Panc1 (cell line): ENCODE measurements around the gene DIP2C. TPM values are rescaled to one million over a fixed set of nuclear protein-coding genes. Genes with fewer than 3 reads are reported as not detected.

ENCODE experiments used
- ATAC-seq: fragments of 200-7000 bp; cut with Tn5 transposase; 2 replicates; pipeline ENCODE4 v1.9.1; 2020; ENCODE audit warnings: mild to moderate bottlenecking, moderate library complexity
- BruUV-seq: library from RNA; stranded (reverse); fragments of 400-500 nt; replicated peaks from 2 replicates; lab custom pipeline; 2021; lab: Mats Ljungman, UMichigan
- CTCF ChIA-PET: fragments of 300-600 bp; sonication (Branson Sonifier 250); formaldehyde crosslinking; loops from one replicate; lab custom pipeline; 2022; ENCODE audit warnings: antibody characterized with exemption; lab: Charles Lee
- POLR2A ChIA-PET: fragments of 300-600 bp; sonication (Branson Sonifier 250); formaldehyde crosslinking; loops from one replicate; lab custom pipeline; 2022; ENCODE audit warnings: antibody characterized with exemption; lab: Charles Lee
- DNase-seq: peaks from one replicate; pipeline ENCODE4 v3.0.0-alpha.2; 2010; ENCODE audit warnings: low read depth, low spot score
- H3K27ac ChIP-seq: 2 replicates; pipeline ENCODE4 v1.5.1; 2011; ENCODE audit warnings: mild to moderate bottlenecking, low read length, inconsistent platforms
- H3K27me3 ChIP-seq: fragments of 200-500 bp; sonication (Bioruptor generic); 2 replicates; pipeline ENCODE4 v1.6.0; 2014; ENCODE audit warnings: low read length, inconsistent platforms; ENCODE audit not compliant: control insufficient read depth, insufficient read depth
- H3K36me3 ChIP-seq: fragments of 200-500 bp; sonication (Bioruptor generic); 2 replicates; pipeline ENCODE4 v1.5.1; 2014; ENCODE audit warnings: inconsistent platforms, mild to moderate bottlenecking, low read length, moderate library complexity; ENCODE audit not compliant: control insufficient read depth, insufficient read depth
- H3K4me1 ChIP-seq: 2 replicates; pipeline ENCODE4 v1.5.1; 2011; ENCODE audit warnings: inconsistent platforms, mild to moderate bottlenecking, low read length, moderate library complexity; ENCODE audit not compliant: control insufficient read depth, insufficient read depth
- H3K4me3 ChIP-seq, 2 experiments: 2 replicates each; pipeline ENCODE4 v1.5.1; 2011 to 2012; ENCODE audit warnings: low read depth in 2 of 2, low read length in 2 of 2, mild to moderate bottlenecking in 2 of 2, inconsistent platforms in 1 of 2, moderate library complexity in 1 of 2
- H3K9me3 ChIP-seq: fragments of 200-500 bp; sonication (Bioruptor generic); 2 replicates; pipeline ENCODE4 v1.5.1; 2014; ENCODE audit warnings: low read depth, mild to moderate bottlenecking, inconsistent platforms, low read length, moderate library complexity; ENCODE audit not compliant: control insufficient read depth, insufficient read depth
- POLR2AphosphoS5 ChIP-seq: IDR thresholded peaks from 2 replicates; pipeline ENCODE4 v1.6.1; 2012; ENCODE audit warnings: mild to moderate bottlenecking, low read depth, low read length, moderate library complexity
- SIN3A ChIP-seq: IDR thresholded peaks from 2 replicates; pipeline ENCODE4 v1.6.1; 2012; ENCODE audit warnings: low read depth, mild to moderate bottlenecking, low read length, moderate library complexity, borderline replicate concordance; ENCODE audit not compliant: insufficient read depth
- TCF7L2 ChIP-seq: IDR thresholded peaks from 2 replicates; pipeline ENCODE4 v1.6.1; 2011; ENCODE audit warnings: mild to moderate bottlenecking, low read depth, low read length, inconsistent platforms
- in situ Hi-C: cut with HindIII; loops from 2 replicates; pipeline ENCODE4 v1.10.0; 2016; ENCODE audit warnings: low sequenced_read_pairs, low pct_unique_long_range_greater_than_20kb
- intact Hi-C: fragments of 100-400 bp; cut with micrococcal nuclease; formaldehyde crosslinking; loops from one replicate; pipeline ENCODE4 v1.10.0; 2022; ENCODE audit not compliant: unreplicated experiment
- total RNA-seq: library from RNA; stranded (reverse); gene quantifications from one replicate; pipeline ENCODE4 v1.2.1, GENCODE V29; 2021; ENCODE audit not compliant: unreplicated experiment
- TF ChIP-seq, protein P1 (sequence below), 2 experiments: IDR thresholded peaks; 2 replicates each; pipeline ENCODE4 v1.6.1; 2011 to 2012; ENCODE audit warnings: low read depth in 2 of 2, control low read depth in 1 of 2, low read length in 1 of 2, mild to moderate bottlenecking in 1 of 2, moderate library complexity in 1 of 2; ENCODE audit not compliant: insufficient read depth in 1 of 2
- TF ChIP-seq, protein P2 (sequence below): fragments of 450-650 bp; IDR thresholded peaks from 2 replicates; pipeline ENCODE4 v1.5.1; 2017; ENCODE audit warnings: mild to moderate bottlenecking

The DIP2C gene
- total RNA-seq, 1 experiment from 2014 or later: 13.2 TPM

DNA sequence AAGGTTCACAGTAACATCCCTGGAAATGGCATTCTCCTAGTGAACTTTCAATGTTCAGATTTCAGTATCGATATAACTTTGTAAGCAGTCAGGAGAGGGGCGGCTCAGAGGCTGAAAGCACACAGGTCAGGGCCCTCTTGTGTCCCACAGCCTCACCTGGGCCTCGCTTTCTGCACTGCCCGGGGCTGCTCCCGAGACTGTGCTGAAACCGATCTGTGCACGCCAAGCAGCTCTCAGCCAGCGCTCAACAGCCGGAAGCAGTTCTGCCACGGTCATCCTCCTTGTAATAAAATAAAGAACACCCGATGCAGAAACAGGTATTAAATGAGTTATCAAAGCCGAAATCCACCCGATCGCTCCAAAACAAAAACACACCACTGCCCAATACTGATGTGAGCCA, 106.0 kb downstream of the DIP2C start:
- in situ Hi-C loops: no loop called here

DNA sequence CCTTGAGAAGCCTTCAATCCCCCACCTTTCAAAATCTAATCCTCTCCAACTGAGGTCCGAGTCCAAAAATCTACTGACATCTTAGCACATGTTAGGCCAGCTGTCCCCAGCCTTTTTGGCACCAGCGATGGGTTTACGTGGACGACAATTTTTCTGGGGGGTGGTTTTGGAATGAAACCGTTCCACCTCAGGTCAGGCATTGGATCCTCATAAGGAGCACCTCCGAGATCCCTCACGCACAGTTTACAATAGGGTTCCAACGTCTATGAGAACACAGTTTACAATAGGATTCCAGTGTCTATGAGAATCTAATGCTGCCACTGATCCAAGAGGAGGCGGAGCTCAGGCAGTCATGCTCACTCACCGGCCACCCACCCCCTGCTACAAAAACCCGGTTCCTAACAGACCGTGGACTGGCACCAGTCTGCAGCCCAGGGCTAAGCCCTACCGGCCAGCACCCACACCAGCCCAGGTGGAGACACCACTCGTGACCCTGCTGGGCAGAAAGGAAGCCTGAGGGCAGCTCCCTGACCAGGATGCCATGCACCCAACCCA, 107.6 kb downstream of the DIP2C start:
- Histone ChIP-seq H3K36me3 (no peaks in the 10 kb centered on the region), H3K27ac (no peak overlapping the region), H3K4me3 (no peak overlapping the region), H3K9me3 (no peaks in the 10 kb centered on the region), H3K4me1 (no peaks in the 10 kb centered on the region), H3K27me3 (no peaks in the 10 kb centered on the region)
- DNase-seq (no peak), ATAC-seq (no peak)
- no TSS peak for BruUV-seq
- ChIA-PET CTCF (no interaction called here), POLR2A (no interaction called here)
- intact Hi-C loops (no loop called here), in situ Hi-C loops (no loop called here)
- TF ChIP-seq, protein P1, sequence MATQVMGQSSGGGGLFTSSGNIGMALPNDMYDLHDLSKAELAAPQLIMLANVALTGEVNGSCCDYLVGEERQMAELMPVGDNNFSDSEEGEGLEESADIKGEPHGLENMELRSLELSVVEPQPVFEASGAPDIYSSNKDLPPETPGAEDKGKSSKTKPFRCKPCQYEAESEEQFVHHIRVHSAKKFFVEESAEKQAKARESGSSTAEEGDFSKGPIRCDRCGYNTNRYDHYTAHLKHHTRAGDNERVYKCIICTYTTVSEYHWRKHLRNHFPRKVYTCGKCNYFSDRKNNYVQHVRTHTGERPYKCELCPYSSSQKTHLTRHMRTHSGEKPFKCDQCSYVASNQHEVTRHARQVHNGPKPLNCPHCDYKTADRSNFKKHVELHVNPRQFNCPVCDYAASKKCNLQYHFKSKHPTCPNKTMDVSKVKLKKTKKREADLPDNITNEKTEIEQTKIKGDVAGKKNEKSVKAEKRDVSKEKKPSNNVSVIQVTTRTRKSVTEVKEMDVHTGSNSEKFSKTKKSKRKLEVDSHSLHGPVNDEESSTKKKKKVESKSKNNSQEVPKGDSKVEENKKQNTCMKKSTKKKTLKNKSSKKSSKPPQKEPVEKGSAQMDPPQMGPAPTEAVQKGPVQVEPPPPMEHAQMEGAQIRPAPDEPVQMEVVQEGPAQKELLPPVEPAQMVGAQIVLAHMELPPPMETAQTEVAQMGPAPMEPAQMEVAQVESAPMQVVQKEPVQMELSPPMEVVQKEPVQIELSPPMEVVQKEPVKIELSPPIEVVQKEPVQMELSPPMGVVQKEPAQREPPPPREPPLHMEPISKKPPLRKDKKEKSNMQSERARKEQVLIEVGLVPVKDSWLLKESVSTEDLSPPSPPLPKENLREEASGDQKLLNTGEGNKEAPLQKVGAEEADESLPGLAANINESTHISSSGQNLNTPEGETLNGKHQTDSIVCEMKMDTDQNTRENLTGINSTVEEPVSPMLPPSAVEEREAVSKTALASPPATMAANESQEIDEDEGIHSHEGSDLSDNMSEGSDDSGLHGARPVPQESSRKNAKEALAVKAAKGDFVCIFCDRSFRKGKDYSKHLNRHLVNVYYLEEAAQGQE (IDR thresholded peaks at IDR 0.05; ENCODE audit: insufficient read depth in 1 of 2, low read depth in 2 of 2, low read length in 1 of 2): no peak
- TF ChIP-seq SIN3A (no peak), POLR2AphosphoS5 (no peak), TCF7L2 (no peak)
- TF ChIP-seq, protein P2, sequence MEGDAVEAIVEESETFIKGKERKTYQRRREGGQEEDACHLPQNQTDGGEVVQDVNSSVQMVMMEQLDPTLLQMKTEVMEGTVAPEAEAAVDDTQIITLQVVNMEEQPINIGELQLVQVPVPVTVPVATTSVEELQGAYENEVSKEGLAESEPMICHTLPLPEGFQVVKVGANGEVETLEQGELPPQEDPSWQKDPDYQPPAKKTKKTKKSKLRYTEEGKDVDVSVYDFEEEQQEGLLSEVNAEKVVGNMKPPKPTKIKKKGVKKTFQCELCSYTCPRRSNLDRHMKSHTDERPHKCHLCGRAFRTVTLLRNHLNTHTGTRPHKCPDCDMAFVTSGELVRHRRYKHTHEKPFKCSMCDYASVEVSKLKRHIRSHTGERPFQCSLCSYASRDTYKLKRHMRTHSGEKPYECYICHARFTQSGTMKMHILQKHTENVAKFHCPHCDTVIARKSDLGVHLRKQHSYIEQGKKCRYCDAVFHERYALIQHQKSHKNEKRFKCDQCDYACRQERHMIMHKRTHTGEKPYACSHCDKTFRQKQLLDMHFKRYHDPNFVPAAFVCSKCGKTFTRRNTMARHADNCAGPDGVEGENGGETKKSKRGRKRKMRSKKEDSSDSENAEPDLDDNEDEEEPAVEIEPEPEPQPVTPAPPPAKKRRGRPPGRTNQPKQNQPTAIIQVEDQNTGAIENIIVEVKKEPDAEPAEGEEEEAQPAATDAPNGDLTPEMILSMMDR: no peak

More for the DNA sequence above, 106.0 kb downstream of the DIP2C start:
- no peak overlapping the region for H3K27ac ChIP-seq
- TF ChIP-seq, protein P1 (IDR thresholded peaks at IDR 0.05; ENCODE audit: insufficient read depth in 1 of 2, low read depth in 2 of 2, low read length in 1 of 2): no peak
- TF ChIP-seq POLR2AphosphoS5: no peak
- TF ChIP-seq TCF7L2: no peak
- TF ChIP-seq, protein P2: no peak
- TF ChIP-seq SIN3A: no peak
- ATAC-seq (no peak), DNase-seq (no peak)
- no peaks in the 10 kb centered on the region for H3K4me1 ChIP-seq
- intact Hi-C loops: no loop called here
- ChIA-PET CTCF (no interaction called here), POLR2A (no interaction called here)
- H3K9me3 ChIP-seq: no peaks in the 10 kb centered on the region
- H3K4me3 ChIP-seq: no peak overlapping the region
- no TSS peak for BruUV-seq
- no peaks in the 10 kb centered on the region for H3K27me3 ChIP-seq
- no peaks in the 10 kb centered on the region for H3K36me3 ChIP-seq
